Astrocyte (in vitro differentiated cells and primary cell): ENCODE results near the gene FAM180A. TPM values are rescaled to one million over a fixed set of nuclear protein-coding genes. Genes with fewer than 3 reads are reported as not detected.
"Not testable (repeated sequence)": the region's sequence is repeated elsewhere in the genome, so short reads cannot be mapped to it uniquely, and the experiment has no call there.

Experiments
- DNase-seq: peaks from one replicate; pipeline ENCODE4 v3.0.0-alpha.2; 2010; ENCODE audit warnings: low read depth
- FAIRE-seq: peaks from 2 replicates; lab custom pipeline; 2011; peaks lifted over from hg19 to GRCh38; lab: Jason Lieb, UNC
- H2AFZ ChIP-seq: 2 replicates; pipeline ENCODE4 v1.6.0; 2012; ENCODE audit warnings: low read depth, low read length, inconsistent platforms
- H3K27ac ChIP-seq: 2 replicates; pipeline ENCODE4 v1.5.1; 2011; ENCODE audit warnings: low read depth, low read length, inconsistent platforms
- H3K27me3 ChIP-seq: 2 replicates; pipeline ENCODE4 v1.6.0; 2011; ENCODE audit warnings: low read length, inconsistent platforms; ENCODE audit not compliant: insufficient read depth
- H3K36me3 ChIP-seq: 2 replicates; pipeline ENCODE4 v1.5.1; 2011; ENCODE audit warnings: low read length, inconsistent platforms; ENCODE audit not compliant: insufficient read depth
- H3K4me1 ChIP-seq: 2 replicates; pipeline ENCODE4 v1.5.1; 2011; ENCODE audit warnings: low read length, inconsistent platforms; ENCODE audit not compliant: insufficient read depth
- H3K4me2 ChIP-seq: 2 replicates; pipeline ENCODE4 v1.6.0; 2012; ENCODE audit warnings: low read length, inconsistent platforms
- H3K4me3 ChIP-seq: 2 replicates; pipeline ENCODE4 v1.5.1; 2011; ENCODE audit warnings: low read depth, mild to moderate bottlenecking, low read length, inconsistent platforms; ENCODE audit not compliant: insufficient read depth
- H3K79me2 ChIP-seq: 2 replicates; pipeline ENCODE4 v1.6.0; 2012; ENCODE audit warnings: mild to moderate bottlenecking, low read length, inconsistent platforms; ENCODE audit not compliant: insufficient read depth
- H3K9ac ChIP-seq: 2 replicates; pipeline ENCODE4 v1.6.0; 2012; ENCODE audit warnings: mild to moderate bottlenecking, low read length, inconsistent platforms
- H3K9me3 ChIP-seq: 2 replicates; pipeline ENCODE4 v1.5.1; 2012; ENCODE audit warnings: low read depth, mild to moderate bottlenecking, low read length, inconsistent platforms; ENCODE audit not compliant: insufficient read depth
- H4K20me1 ChIP-seq: 2 replicates; pipeline ENCODE4 v1.6.0; 2012; ENCODE audit warnings: low read length, inconsistent platforms; ENCODE audit not compliant: insufficient read depth
- H3K27ac Mint-ChIP-seq: one replicate; pipeline ENCODE4 v1.8.0; 2021; ENCODE audit warnings: mild to moderate bottlenecking, mixed read lengths; ENCODE audit not compliant: unreplicated experiment
- H3K27me3 Mint-ChIP-seq: one replicate; pipeline ENCODE4 v1.8.0; 2021; ENCODE audit warnings: low read depth, mixed read lengths; ENCODE audit not compliant: unreplicated experiment
- H3K36me3 Mint-ChIP-seq: one replicate; pipeline ENCODE4 v1.8.0; 2021; ENCODE audit warnings: low read depth, mixed read lengths; ENCODE audit not compliant: unreplicated experiment
- H3K4me1 Mint-ChIP-seq: one replicate; pipeline ENCODE4 v1.8.0; 2021; ENCODE audit warnings: low read depth, mixed read lengths; ENCODE audit not compliant: unreplicated experiment
- H3K4me3 Mint-ChIP-seq: one replicate; pipeline ENCODE4 v1.8.0; 2021; ENCODE audit warnings: mild to moderate bottlenecking, moderate library complexity, mixed read lengths; ENCODE audit not compliant: unreplicated experiment
- H3K9me3 Mint-ChIP-seq: one replicate; pipeline ENCODE4 v1.8.0; 2021; ENCODE audit warnings: mild to moderate bottlenecking, mixed read lengths; ENCODE audit not compliant: unreplicated experiment
- EZH2 ChIP-seq: IDR thresholded peaks from 2 replicates; pipeline ENCODE4 v1.6.1; 2012; ENCODE audit warnings: mild to moderate bottlenecking, low read length, inconsistent platforms; ENCODE audit not compliant: insufficient read depth
- total RNA-seq: library from RNA; stranded (reverse); gene quantifications from 2 replicates; pipeline ENCODE4 v1.2.1, GENCODE V29; 2021
- TF ChIP-seq, protein P1 (sequence below): IDR thresholded peaks from 2 replicates; pipeline ENCODE4 v1.5.1; 2011; ENCODE audit warnings: low read depth, mild to moderate bottlenecking, inconsistent platforms, low read length, moderate library complexity; ENCODE audit not compliant: insufficient read depth

Gene FAM180A
- total RNA-seq, 1 donor from 2014 or later: not detected

DNA sequence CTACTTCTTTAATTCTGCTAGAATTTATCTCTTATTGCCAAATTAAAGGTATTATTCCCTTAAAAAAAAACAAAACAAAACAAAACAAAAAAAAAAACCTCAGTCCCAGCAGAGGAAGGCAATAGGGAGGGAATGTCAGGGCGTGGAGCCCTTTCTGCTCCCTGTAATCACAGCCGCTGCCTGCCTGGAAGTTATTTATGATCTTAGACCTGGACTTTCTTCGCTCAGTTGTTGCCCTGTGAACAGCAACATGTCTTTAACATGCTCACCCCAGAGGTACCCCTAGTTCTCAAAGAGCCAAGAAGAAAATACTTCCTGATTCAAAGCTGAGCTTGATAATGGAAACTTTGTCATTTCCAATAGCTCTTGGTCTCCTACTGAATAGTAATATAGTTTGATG lies 7.7 kb downstream of the FAM180A start:
- FAIRE-seq: no peak
- H3K27ac Mint-ChIP-seq: no peak overlapping the region

GRCh38 chr7:135737306-135737647 lies 11.3 kb downstream of the FAM180A start:
- H4K20me1 ChIP-seq, H3K36me3 ChIP-seq, FAIRE-seq, DNase-seq, H3K79me2 ChIP-seq, H3K9ac ChIP-seq, H3K27ac Mint-ChIP-seq, H3K4me3 Mint-ChIP-seq, H3K36me3 Mint-ChIP-seq, H3K27me3 ChIP-seq, H3K27ac ChIP-seq, H3K4me1 ChIP-seq, H3K4me1 Mint-ChIP-seq, H3K4me2 ChIP-seq, H2AFZ ChIP-seq, H3K4me3 ChIP-seq, H3K9me3 Mint-ChIP-seq, H3K9me3 ChIP-seq: not testable (repeated sequence)
- H3K27me3 Mint-ChIP-seq: peaks cover 18% of the 10 kb centered on the region

More for the DNA sequence above, 7.7 kb downstream of the FAM180A start:
- Histone ChIP-seq H4K20me1 (no peaks in the 10 kb centered on the region), H3K9me3 (no peaks in the 10 kb centered on the region), H2AFZ (no peak overlapping the region), H3K36me3 (no peaks in the 10 kb centered on the region), H3K4me1 (peaks cover 24% of the 10 kb centered on the region), H3K4me3 (no peak overlapping the region), H3K9ac (no peak overlapping the region), H3K4me2 (no peak overlapping the region), H3K27ac (no peak overlapping the region), H3K79me2 (no peaks in the 10 kb centered on the region), H3K27me3 (no peaks in the 10 kb centered on the region)
- H3K4me1 Mint-ChIP-seq: peaks cover 10% of the 10 kb centered on the region
- H3K36me3 Mint-ChIP-seq: no peaks in the 10 kb centered on the region
- no peaks in the 10 kb centered on the region for H3K9me3 Mint-ChIP-seq
- no peak overlapping the region for H3K4me3 Mint-ChIP-seq
- TF ChIP-seq, protein P1, sequence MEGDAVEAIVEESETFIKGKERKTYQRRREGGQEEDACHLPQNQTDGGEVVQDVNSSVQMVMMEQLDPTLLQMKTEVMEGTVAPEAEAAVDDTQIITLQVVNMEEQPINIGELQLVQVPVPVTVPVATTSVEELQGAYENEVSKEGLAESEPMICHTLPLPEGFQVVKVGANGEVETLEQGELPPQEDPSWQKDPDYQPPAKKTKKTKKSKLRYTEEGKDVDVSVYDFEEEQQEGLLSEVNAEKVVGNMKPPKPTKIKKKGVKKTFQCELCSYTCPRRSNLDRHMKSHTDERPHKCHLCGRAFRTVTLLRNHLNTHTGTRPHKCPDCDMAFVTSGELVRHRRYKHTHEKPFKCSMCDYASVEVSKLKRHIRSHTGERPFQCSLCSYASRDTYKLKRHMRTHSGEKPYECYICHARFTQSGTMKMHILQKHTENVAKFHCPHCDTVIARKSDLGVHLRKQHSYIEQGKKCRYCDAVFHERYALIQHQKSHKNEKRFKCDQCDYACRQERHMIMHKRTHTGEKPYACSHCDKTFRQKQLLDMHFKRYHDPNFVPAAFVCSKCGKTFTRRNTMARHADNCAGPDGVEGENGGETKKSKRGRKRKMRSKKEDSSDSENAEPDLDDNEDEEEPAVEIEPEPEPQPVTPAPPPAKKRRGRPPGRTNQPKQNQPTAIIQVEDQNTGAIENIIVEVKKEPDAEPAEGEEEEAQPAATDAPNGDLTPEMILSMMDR: no peak
- no peak for TF ChIP-seq EZH2
- H3K27me3 Mint-ChIP-seq: peaks cover 13% of the 10 kb centered on the region
- no peak for DNase-seq

- Histone ChIP-seq H3K4me2 (no peak overlapping the region), H3K27ac (no peak overlapping the region), H3K9me3 (no peaks in the 10 kb centered on the region), H3K4me3 (no peak overlapping the region), H3K4me1 (no peaks in the 10 kb centered on the region), H4K20me1 (no peaks in the 10 kb centered on the region), H3K27me3 (no peaks in the 10 kb centered on the region), H3K79me2 (no peaks in the 10 kb centered on the region), H3K9ac (no peak overlapping the region), H2AFZ (no peak overlapping the region), H3K36me3 (no peaks in the 10 kb centered on the region)
- no peaks in the 10 kb centered on the region for H3K9me3 Mint-ChIP-seq
- peaks cover 8% of the 10 kb centered on the region for H3K4me1 Mint-ChIP-seq
- H3K36me3 Mint-ChIP-seq: no peaks in the 10 kb centered on the region
- DNase-seq: no peak
- no peak for FAIRE-seq
- H3K27me3 Mint-ChIP-seq: peaks cover 14% of the 10 kb centered on the region
- H3K4me3 Mint-ChIP-seq: no peak overlapping the region
- H3K27ac Mint-ChIP-seq: no peak overlapping the region
- no peak for TF ChIP-seq EZH2
- TF ChIP-seq, protein P1: no peak
Measured at GRCh38 chr7:135736586-135737305, 11.9 kb downstream of the FAM180A start.
